ENCODE data around the gene GBX2.
"Not testable (repeated sequence)": the region's sequence is repeated elsewhere in the genome, so short reads cannot be mapped to it uniquely, and the experiment has no call there.

Gene GBX2

GRCh38 chr2:236156095-236156859 lies 11.9 kb downstream of the GBX2 start:
- no peak for DNase-seq (ENCODE audit: low spot score)

GRCh38 chr2:236155406-236155805 lies 12.8 kb downstream of the GBX2 start:
- DNase-seq (ENCODE audit: low spot score) = no peak

- DNase-seq (ENCODE audit: low spot score) = no peak
These were observed 21.8 kb downstream of the GBX2 start for GRCh38 chr2:236146436-236146835.

- DNase-seq (ENCODE audit: low spot score) = no peak
These were observed 24.4 kb downstream of the GBX2 start for GRCh38 chr2:236143811-236144210.

- DNase-seq (ENCODE audit: low spot score) = not testable (repeated sequence)
These were observed 26.6 kb downstream of the GBX2 start for GRCh38 chr2:236141616-236142015.

GRCh38 chr2:236137066-236137465 lies 31.1 kb downstream of the GBX2 start:
- no peak for DNase-seq (ENCODE audit: low spot score)

GRCh38 chr2:236136538-236136937 lies 31.6 kb downstream of the GBX2 start:
- no peak for DNase-seq (ENCODE audit: low spot score)

- no peak for DNase-seq (ENCODE audit: low spot score)
These were observed 34.7 kb downstream of the GBX2 start for GRCh38 chr2:236133410-236134012.

- DNase-seq (ENCODE audit: low spot score) = no peak
These were observed 37.0 kb downstream of the GBX2 start for GRCh38 chr2:236131073-236131692.

GRCh38 chr2:236130349-236130998 lies 37.7 kb downstream of the GBX2 start:
- DNase-seq (ENCODE audit: low spot score) = no peak

- DNase-seq (ENCODE audit: low spot score) = no peak
These were observed 38.3 kb downstream of the GBX2 start for GRCh38 chr2:236129935-236130334.

GRCh38 chr2:236128321-236128720 lies 39.9 kb downstream of the GBX2 start:
- no peak for DNase-seq (ENCODE audit: low spot score)

- no peak for DNase-seq (ENCODE audit: low spot score)
These were observed 41.2 kb downstream of the GBX2 start for GRCh38 chr2:236127010-236127409.

- DNase-seq (ENCODE audit: low spot score) = no peak
These were observed 42.6 kb downstream of the GBX2 start for GRCh38 chr2:236125541-236125940.

GRCh38 chr2:236124182-236124893 lies 43.8 kb downstream of the GBX2 start:
- DNase-seq (ENCODE audit: low spot score) = no peak

GRCh38 chr2:236123716-236124115 lies 44.5 kb downstream of the GBX2 start:
- DNase-seq (ENCODE audit: low spot score) = no peak

GRCh38 chr2:236122236-236122635 lies 46.0 kb downstream of the GBX2 start:
- no peak for DNase-seq (ENCODE audit: low spot score)

- DNase-seq (ENCODE audit: low spot score) = no peak
These were observed 46.6 kb downstream of the GBX2 start for GRCh38 chr2:236121546-236121945.

GRCh38 chr2:236120829-236121228 lies 47.4 kb downstream of the GBX2 start:
- no peak for DNase-seq (ENCODE audit: low spot score)

GRCh38 chr2:236120141-236120601 lies 48.0 kb downstream of the GBX2 start:
- no peak for DNase-seq (ENCODE audit: low spot score)

- no peak for DNase-seq (ENCODE audit: low spot score)
These were observed 48.7 kb downstream of the GBX2 start for GRCh38 chr2:236119476-236119875.

GRCh38 chr2:236119003-236119402 lies 49.2 kb downstream of the GBX2 start:
- DNase-seq (ENCODE audit: low spot score) = no peak

All from hepatic stellate cell (primary cell).